K562 (cell line): ENCODE data around the gene POLL.
A peak's percentile ranks its signal among the peaks of the same experiment; 100 is the strongest.

ENCODE experiments used
- CTCF ChIP-seq, 3 experiments: IDR thresholded peaks in 2 of 3; conservative IDR thresholded peaks in 1 of 3; 2 replicates each; pipeline ENCODE4 v1.5.1; 2011 to 2012; ENCODE audit warnings: low read length in 3 of 3, mild to moderate bottlenecking in 3 of 3, control low read depth in 2 of 3, improper control_type of control experiment in 1 of 3, inconsistent platforms in 1 of 3, low read depth in 1 of 3, mixed read lengths in 1 of 3, moderate library complexity in 1 of 3; ENCODE audit not compliant: insufficient read depth in 2 of 3
- JUN ChIP-seq, 2 experiments: sonication (generic) in 1 of 2; formaldehyde crosslinking in 1 of 2; IDR thresholded peaks; 2 replicates each; pipeline versions ENCODE4 v1.6.1 to v1.8.0; 2012 to 2022; ENCODE audit warnings: borderline replicate concordance in 2 of 2, mild to moderate bottlenecking in 2 of 2, improper control_type of control experiment in 1 of 2, low read depth in 1 of 2, low read length in 1 of 2, missing genetic modification reagents in 1 of 2
- JUND ChIP-seq, 2 experiments: IDR thresholded peaks; 2 replicates in 1 of 2; 3 replicates in 1 of 2; pipeline ENCODE4 v1.6.1; 2011; ENCODE audit warnings: borderline replicate concordance in 2 of 2, low read depth in 2 of 2, low read length in 2 of 2, improper control_type of control experiment in 1 of 2, missing biosample characterization in 1 of 2, missing genetic modification characterization in 1 of 2, missing genetic modification reagents in 1 of 2
- MAFG ChIP-seq: fragments of 450-650 bp; conservative IDR thresholded peaks from 2 replicates; pipeline ENCODE4 v1.6.1; 2016; ENCODE audit warnings: missing genetic modification characterization, missing compliant biosample characterization
- SMAD3 ChIP-seq: fragments of 450-650 bp; formaldehyde crosslinking; conservative IDR thresholded peaks from 2 replicates; pipeline ENCODE4 v1.4.0; 2020; ENCODE audit warnings: mild to moderate bottlenecking
- SRF ChIP-seq, 2 experiments: fragments of 250-450, 450-650 bp in 1 of 2; sonication (Bioruptor Pico) in 1 of 2; sonication (generic) in 1 of 2; formaldehyde crosslinking; IDR thresholded peaks; 2 replicates each; pipeline versions ENCODE4 v1.5.0 to v1.5.1; 2020 to 2022; ENCODE audit warnings: mild to moderate bottlenecking in 1 of 2, missing genetic modification reagents in 1 of 2
- STAT6 ChIP-seq: sonication (generic); formaldehyde crosslinking; IDR thresholded peaks from 2 replicates; pipeline ENCODE4 v1.8.1; 2023; ENCODE audit warnings: mild to moderate bottlenecking, missing genetic modification reagents
- TSHZ1 ChIP-seq: fragments of 250-450 bp; sonication (Bioruptor Pico); IDR thresholded peaks from 2 replicates; pipeline ENCODE4 v1.4.0; 2020; ENCODE audit warnings: mild to moderate bottlenecking, moderate library complexity
- YY1 ChIP-seq, 3 experiments: IDR thresholded peaks; 2 replicates each; pipeline ENCODE4 v1.6.1; 2011; ENCODE audit warnings: low read length in 2 of 3, mild to moderate bottlenecking in 2 of 3, moderate library complexity in 2 of 3, borderline replicate concordance in 1 of 3, control low read depth in 1 of 3, low read depth in 1 of 3; ENCODE audit not compliant: insufficient read depth in 3 of 3, insufficient replicate concordance in 2 of 3, control insufficient read depth in 1 of 3, insufficient read length in 1 of 3; ENCODE audit errors: extremely low read depth in 1 of 3
- ZNF140 ChIP-seq: fragments of 250-450 bp; sonication (Bioruptor Pico); IDR thresholded peaks from 2 replicates; pipeline ENCODE4 v1.8.0; 2021; ENCODE audit warnings: moderate library complexity, mild to moderate bottlenecking, inconsistent platforms
- ZNF407 ChIP-seq: fragments of 450-650 bp; IDR thresholded peaks from 2 replicates; pipeline ENCODE4 v1.6.1; 2016; ENCODE audit warnings: low read depth

GRCh38 chr10:101588879-101589278, 822 bp upstream of the POLL start:
- TF ChIP-seq ZNF407, result no peak
- no peak for TF ChIP-seq YY1 (IDR thresholded peaks at IDR 0.05; ENCODE audit: borderline replicate concordance in 1 of 3, control insufficient read depth in 1 of 3, extremely low read depth in 1 of 3, insufficient read depth in 3 of 3, insufficient read length in 1 of 3, insufficient replicate concordance in 2 of 3, low read depth in 1 of 3, low read length in 2 of 3)
- peak; percentile 93 for TF ChIP-seq JUND (IDR thresholded peaks at IDR 0.05; ENCODE audit: borderline replicate concordance, low read depth, low read length)
- TF ChIP-seq JUND (tag; IDR thresholded peaks at IDR 0.05; ENCODE audit: borderline replicate concordance, low read depth, low read length), result peak; percentile 89
- TF ChIP-seq CTCF (IDR thresholded peaks at IDR 0.05 in 2 of 3, conservative IDR thresholded peaks at IDR 0.05 in 1 of 3; ENCODE audit: insufficient read depth in 2 of 3, low read depth in 1 of 3, low read length in 3 of 3), result no peak
- TF ChIP-seq SRF (CRISPR knock-in tag; IDR thresholded peaks at IDR 0.05), result no peak
- no peak for TF ChIP-seq MAFG (tag)
- no peak for TF ChIP-seq SMAD3
- no peak for TF ChIP-seq STAT6
- no peak for TF ChIP-seq TSHZ1 (CRISPR knock-in tag)
- TF ChIP-seq JUN (IDR thresholded peaks at IDR 0.05; ENCODE audit: borderline replicate concordance, low read depth, low read length), result peak; percentile 72
- TF ChIP-seq JUN (CRISPR knock-in tag; IDR thresholded peaks at IDR 0.05; ENCODE audit: borderline replicate concordance), result no peak
- TF ChIP-seq ZNF140 (CRISPR knock-in tag), result no peak
